Amniotic epithelial cell (primary cell): ENCODE data around the gene KYNU.
A peak's percentile ranks its signal among the peaks of the same experiment; 100 is the strongest.
"Not testable (repeated sequence)": the region's sequence is repeated elsewhere in the genome, so short reads cannot be mapped to it uniquely, and the experiment has no call there.

ENCODE experiments used
- DNase-seq: peaks from one replicate; pipeline ENCODE4 v3.0.0-alpha.2; 2010; ENCODE audit warnings: low read depth

Gene KYNU

DNA sequence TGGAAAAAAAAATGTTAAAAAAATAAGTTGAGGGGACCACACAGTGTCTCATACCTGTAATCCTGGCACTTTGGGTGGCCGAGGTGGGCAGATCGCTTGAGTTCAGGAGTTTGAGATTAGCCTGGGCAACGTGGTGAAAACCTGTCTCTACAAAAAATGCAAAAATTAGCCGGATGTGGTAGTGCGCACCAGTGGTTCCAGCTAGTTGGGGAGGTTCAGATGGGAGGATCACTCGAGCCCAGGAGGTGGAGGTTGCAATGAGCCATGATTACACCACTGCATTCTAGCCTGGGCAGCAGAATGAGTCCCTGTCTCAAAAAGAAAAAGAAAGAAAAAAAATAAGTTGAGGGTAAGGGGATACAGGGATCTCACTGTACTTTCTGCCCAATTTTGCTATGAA is 6.1 kb upstream of the KYNU start:
- no peak for DNase-seq

DNA sequence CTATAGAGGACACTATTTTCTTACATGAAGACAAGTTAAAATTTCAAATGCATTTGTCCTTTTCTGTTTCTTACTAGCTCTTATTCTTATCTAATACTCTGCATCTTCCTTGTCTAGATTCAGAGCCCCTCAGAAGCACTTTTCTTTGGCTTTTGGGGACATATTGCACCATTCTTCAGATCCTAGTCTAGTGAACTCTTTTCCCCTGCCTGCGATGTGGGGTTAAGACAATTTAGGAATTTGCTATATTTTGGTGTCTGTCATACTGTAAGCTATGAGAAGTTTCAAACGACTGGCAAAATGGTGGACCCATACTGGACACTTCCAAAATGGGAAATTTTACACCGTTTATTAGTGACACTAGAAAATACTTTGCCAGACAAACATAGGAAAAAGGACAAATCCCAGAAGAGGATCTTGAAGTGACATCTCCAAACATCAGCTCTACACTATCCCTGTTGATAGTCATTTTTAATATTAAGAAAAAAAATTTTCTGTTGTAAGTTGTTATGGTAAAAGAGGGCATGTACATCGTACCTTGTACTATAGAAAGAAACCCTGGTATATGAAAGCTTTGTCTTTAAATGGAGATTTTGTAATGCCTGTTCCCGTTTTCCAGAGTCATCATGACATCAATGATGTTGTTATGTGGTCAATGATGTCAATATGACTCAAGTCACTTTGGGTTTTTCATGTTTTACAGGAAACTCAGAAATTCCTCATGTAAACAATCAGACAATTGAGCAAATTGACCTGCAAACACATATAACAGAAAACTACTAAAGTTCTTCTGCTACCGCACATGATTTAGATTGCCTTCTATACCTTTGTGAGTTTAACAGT is 4.4 kb upstream of the KYNU start:
- DNase-seq = peak; percentile 92

DNA sequence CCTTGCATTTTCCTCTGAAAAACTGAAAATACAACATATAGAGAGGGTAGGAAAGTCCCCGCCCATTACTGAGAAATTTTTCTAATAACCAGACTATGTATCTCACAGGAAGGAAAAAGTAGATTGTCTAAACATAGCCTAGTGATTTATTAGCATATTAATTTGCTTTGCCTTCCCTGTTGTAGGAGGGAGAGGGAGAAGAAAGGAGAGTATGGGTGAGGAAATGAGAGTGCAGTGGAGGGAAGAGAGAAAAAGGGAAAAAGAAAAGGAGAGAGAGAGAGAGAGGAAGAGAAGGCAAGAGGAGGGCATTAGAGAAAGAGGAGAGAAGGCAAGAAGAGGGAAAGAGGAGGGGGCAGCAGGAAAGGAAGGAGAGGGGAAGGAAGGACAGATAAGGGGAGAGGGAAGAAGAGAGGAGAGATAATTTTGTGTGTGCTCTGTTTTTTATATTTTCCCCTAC is 3.6 kb upstream of the KYNU start:
- peak; percentile 37 for DNase-seq

DNA sequence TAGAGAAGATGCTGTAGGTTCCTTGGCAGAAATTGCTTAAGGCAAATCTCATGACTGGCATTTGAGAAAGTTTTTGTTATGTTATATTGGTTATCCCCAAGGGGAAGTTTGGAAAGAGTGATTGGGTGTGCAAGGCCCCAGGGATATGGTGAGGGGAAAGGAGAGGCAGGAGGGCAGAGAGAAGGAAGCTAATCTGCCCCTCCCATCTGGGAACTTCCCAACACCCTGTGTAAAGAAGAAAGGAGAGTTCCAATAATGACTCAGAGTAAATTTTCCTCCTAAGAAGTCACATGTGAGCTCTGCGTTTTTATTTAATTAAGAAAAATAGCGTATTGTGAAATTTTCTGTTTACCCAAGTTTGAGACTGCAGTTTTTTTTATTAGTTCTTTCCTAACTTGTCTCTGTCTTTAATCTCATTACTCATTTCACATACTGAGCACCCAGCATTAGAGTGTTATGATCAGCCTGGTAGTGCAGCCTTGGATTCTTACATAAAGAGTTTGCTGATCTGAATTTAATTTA is 3.1 kb upstream of the KYNU start:
- peak; percentile 95 for DNase-seq

DNA sequence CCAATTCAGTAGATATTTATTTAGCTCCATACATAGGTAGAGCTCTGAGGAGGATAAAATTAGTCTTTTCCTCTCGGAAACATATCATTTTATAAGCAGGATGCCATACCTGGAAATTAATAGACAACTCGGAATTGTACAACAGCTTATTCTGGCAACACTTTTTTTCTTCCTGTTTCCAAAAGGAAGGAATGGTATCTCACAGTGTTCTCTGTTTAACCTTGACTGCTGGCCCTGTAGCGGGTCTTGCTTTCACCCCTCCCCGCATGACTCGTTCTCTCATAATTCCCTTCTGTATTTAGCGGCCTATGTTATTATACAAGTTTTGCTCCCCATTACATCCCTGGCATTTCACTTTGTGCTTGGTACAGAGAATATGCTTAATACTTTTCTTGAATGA is 2.5 kb upstream of the KYNU start:
- peak; percentile 35 for DNase-seq

DNA sequence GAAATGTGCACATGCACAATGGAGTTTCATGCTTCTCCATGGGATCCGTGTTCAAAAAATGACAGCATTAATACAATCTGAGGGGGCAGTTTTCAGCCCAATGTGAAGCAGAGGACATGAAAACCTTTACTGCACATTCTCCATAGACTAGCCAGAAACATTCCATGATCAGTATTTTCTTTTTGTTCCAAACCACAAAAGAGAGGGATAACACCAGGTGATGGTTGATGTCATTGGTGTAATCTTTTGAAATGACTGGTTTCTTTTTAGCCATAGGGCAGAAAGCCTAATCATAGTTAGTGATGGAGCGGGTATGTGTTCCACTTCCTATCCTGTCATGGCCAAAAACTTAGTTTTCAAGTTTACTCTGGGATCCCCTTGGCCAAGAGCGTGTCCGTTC is 1.8 kb upstream of the KYNU start:
- DNase-seq = no peak

DNA sequence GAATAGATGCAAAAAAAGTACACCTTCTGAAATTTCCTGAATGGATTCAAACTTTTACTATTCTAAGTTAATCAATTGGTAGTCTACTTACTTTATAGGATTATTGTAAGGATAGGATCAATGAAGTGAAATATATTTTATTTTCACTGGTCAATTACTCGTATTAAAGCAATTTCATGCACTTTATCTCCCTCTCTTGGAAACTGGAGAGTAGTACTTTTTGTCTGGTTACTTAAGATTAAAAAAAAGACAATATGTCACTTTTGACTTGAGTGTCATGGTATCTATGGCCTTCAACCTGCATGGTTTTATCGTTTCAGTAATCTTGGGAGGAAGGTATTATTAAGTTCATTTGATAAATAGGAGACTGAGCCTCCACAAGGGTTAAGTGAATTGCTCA is 1.0 kb upstream of the KYNU start:
- peak; percentile 16 for DNase-seq

DNA sequence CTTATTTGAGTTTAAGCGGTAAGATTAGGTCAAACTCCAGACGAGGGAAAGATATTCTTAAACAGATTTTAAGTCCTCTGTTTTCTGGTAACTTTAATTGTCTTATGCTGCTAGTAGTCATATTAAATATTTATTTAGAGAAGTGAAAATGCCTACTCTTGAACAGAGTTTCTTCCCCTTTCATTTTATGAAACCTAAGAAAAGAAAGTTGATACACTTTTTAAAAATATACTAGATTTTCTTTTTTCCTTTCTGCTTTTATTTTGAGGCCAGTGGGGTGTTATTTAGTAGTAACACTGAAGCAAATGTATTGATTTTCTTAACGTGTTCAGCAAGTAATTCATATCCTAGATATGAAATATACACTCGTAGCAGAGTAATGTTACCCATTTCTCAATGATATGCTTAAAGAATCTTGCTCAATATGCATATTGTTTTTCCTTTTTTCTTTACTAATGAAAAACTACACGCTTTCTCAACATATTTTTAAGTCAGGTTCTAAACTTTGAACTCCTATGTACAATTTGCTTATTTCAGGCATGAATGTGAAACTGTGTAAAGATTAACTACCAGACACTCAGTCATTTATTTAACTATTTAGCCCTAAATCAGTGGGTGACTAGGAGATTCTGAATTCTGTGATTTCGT is 691 bp downstream of the KYNU start:
- DNase-seq = no peak

DNA sequence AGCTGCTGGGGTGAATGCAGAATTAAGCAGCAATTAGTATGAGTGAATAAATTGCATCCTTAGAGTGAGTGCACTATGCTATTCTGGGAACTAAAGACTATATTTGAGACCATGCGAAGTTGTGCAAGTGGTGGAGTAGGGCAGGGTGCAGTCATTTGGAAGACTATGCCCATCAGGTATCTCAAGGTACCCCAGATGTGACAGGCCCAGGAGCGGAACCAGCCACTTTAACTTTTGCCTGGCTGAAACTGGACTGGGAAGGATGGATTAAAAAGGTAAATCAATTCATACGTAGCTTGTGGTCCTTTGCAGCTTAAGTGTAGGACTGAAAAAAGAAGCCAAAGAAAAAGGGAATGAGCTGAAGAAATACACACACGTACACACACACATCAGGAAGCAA is 1.7 kb downstream of the KYNU start:
- no peak for DNase-seq

DNA sequence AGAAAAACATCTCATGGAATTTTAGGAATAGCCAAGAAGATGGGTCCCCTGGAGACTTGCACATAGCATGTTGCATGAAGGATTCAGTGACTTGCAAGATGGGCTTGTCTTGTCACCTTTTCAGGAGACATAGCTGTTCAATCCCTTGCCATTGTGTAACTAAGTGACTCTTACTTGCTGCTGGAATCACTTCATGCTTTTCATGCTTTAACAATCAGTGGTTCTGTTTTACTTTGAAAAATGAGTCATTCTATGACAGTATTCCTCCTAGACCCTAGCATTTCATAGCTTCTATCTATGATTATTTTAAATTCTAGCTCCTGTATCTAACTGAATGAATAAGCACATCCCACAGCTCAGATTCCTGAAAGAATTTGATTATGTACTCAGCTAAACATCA is 2.8 kb downstream of the KYNU start:
- DNase-seq = peak; percentile 73

DNA sequence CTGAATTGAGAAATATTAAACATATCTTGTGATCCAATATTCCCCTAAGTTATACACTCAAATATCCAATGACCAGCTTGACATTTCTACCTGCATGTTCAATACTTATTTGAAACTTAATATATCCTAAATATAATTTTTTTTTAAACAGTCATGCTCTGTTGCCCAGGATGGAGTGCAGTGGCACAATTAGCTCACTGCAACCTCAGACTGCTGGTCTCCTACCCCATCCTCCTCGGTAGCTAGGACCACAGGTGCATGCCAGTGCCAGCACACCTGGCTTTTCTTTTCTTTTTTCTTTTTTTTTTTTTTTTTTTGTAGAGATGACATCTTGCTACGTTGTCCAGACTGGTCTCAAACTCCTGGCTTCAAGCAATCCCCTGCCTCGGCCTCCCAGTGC is 4.2 kb downstream of the KYNU start:
- no peak for DNase-seq

DNA sequence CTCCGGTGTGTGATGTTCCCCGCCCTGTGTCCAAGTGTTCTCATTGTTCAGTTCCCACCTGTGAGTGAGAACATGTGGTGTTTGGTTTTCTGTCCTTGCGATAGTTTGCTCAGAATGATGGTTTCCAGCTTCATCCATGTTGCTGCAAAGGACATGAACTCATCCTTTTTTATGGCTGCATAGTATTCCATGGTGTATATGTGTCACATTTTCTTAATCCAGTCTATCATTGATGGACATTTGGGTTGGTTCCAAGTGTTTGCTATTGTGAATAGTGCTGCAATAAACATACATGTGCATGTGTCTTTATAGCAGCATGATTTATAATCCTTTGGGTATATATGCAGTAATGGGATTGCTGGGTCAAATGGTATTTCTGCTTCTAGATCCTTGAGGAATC is 5.0 kb downstream of the KYNU start:
- DNase-seq = not testable (repeated sequence)

DNA sequence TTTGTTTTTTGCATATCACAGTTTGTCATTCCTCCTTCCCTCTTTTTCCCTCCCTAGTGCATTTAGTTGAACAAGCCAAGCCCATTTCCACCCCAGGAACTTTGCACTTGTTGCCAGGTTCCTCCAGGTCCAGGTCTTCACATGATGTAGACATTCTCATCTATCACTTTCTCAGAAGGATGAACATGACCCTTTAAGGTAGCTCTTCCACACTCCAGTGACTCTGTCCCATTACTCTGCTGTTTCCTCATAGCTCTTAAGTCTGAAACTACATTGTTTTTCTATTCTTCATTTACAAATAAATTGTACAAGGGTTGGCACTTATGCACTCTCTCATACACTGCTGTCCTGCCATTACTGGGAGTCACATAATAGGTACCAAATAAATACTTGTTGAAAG is 6.1 kb downstream of the KYNU start:
- no peak for DNase-seq

DNA sequence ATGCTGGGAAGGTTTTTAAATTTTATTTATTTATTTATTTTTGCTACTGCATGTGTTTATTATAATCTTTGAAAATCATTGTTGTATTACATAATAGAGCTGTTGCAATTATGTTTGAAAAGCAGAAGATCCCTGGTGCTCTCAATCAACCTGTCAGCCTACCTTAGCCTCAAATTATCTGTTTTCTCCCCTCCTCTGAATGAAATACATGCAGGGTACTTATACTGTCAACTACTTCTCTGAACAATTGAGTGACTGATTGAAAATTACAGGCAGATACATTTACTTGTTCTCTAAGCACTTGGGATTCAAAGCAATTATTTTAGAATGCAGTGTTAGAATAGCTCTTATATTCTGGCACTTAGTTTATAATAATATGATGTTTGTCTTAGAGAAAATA is 8.1 kb downstream of the KYNU start:
- DNase-seq = no peak

DNA sequence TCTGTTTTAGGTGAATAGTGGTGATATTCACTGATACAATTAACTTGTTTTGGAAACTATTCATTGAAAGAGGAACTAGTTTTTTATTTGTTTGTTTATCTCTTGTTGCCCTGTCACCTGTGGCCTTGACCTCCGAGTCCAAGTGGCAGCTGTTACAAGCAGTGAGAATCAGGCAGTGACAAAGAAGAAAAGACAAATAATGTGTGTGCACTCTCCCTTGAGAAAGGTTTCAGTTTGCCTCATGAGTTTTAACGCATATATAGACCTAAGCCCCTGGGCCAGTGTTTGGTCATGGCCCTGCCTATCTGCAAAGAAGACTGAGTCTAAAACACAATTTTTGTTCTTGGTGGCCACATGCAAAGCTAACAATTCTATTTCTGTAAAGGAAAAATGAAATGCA is 15.3 kb downstream of the KYNU start:
- no peak for DNase-seq

DNA sequence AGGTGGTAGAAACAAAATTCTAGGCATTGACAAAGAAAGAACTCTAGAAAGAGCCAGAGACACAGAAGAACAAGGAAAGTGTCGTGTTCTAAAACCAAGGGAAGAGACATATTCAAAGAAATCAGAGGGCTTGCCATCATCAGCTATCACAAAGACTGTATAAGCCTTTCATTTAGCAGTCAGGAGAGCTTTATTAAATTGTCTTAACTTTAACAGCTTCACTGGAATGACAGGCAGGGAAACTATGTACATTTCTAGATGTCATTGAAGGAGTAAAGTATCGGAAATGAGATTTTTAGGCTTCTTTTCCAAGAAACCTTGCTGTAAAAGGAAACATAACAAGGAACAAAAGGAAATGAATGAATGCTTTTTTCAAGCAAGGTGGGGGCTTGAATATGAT is 15.8 kb downstream of the KYNU start:
- DNase-seq = no peak

DNA sequence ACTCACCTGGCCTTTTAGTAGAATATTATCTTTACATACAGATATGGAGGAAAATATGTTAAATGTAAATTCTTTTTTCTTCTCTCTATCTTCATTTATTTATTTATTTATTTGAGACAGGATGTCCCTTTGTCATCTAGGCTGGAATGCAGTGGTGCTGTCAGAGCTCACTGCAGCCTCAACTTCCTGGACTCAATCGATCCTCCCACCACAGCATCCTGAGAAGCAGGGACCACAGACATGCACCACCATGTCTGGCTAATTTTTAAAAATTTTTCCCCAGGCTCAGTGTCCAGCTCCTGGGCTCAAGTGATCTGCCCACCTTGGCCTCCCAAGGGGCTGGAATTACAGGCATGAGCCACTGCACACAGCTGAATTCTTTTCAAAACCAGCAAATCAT is 20.3 kb downstream of the KYNU start:
- DNase-seq = no peak

DNA sequence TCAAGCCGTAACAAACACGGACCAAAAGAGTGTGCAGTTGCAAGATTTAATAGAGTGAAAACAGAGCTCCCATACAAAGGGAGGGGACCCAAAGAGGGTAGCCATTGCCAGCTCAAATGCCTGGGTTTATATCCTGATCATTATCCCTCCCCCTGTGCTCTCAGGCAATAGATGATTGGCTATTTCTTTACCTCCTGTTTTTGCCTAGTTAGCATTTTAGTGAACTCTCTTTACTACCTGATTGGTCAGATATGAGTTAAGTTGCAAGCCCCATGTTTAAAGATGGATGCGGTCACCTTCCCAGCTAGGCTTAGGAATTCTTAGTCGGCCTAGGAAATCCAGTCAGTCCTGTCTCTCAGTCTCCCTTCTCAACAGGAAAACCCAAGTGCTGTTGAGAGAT is 22.9 kb downstream of the KYNU start:
- DNase-seq = not testable (repeated sequence)

DNA sequence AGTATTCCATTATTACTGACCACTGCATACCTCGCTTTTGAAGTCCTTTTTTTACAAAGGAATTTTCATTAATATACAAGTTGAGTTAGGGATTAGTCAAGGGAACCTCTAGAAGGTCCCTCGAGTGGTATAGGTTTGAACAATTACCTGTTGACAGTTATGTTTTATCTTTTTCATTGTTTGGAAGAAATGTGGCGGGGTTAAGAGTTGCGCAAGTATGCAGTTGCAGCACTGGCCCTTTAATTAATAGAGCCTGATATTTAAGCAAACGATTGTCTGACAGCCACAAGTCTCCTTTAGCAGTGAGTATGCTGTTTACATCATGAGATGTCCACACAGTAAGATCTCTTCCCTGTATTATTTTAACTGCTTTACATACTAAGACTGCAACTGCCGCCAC is 24.3 kb downstream of the KYNU start:
- DNase-seq = no peak

DNA sequence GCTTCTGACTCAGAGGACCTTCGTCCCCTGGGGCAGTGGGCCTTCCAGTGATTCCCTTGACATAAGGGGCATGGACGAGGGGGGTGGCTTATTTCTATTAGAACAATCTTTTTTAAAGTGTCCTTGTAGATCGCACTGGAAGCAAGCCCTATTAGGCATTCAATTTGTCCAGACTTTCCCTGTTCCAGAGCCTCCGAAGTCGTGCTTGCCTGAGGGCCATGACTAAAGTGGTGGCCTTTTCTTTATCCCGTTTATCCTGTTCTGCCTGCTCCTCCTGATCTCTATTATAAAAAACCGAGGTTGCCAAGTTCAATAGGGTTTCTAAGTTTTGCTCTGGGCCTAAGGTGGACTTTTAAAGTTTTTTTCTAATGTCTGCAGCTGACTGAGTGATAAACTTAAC is 26.3 kb downstream of the KYNU start:
- DNase-seq = not testable (repeated sequence)

DNA sequence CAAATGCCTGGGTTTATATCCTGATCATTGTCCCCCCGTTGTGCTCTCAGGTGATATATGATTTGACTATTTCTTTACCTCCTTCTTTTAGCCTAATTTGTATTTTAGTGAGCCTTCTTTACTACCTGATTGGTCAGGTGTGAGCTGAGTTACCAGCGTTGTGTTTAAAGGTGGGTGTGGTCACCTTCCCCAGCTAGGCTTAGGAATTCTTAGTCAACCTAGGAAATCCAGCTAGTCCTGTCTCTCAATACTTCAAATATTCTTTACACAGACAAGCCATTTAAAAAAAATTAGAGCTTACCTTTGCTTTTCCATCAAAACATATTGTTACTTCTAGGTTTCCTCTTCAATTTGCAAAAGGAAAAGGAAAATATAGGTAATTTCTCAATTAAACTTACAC is 30.2 kb downstream of the KYNU start:
- DNase-seq = no peak

DNA sequence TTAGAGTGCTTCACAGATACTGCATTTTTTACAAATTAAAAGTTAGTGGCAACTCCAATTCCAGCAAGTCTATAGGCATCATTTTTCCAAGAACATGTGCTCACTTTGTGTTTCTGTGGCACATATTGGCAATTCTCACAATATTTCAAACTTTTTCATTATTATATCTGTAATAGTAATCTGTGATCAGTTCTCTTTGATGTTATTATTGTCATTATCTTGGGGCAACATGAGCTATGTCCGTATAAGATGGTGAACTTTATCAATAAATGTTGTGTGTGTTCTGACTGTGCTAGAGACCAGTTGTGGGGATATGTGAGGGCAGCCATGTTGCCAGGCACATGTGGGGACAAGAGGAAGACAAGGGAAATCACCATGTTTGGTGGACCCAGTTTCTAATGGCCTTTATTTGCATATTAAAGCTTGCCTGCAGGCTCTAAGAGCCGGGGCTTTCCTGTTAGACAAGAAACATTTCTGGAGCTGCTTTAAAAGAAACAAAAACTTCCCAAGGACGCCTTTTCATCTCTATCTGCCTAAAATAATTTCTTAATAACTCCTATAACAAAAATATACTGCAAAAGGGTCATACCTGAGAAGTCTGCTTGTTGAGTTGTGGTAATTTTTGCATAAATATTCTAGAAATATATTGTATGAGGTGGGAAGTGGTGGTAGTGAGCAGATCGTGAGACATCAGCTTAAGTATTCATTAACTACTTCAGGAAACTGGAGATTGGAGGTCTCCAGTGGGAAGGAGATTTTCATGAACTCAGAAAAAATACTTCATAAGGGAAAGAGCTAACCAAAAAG is 37.2 kb downstream of the KYNU start:
- no peak for DNase-seq

DNA sequence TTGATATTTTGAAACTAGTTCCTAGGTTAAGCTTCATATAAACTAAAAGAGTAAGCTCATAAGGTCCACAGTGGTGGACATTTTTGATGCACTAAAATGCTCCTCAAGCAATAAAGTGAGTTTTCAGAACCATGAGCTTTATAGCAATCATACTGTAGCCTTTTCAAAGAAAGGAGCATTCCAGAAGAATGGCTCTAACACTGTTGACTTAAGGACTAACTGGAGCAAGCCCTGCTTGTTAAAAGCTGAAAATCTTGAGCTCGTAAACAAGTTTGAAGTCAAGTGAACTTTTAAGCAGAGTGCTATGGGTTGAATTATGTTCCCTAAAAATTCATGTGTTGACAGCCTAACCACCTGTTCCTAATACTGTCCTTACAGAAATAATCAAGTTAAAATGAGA is 38.0 kb downstream of the KYNU start:
- DNase-seq = no peak
